BE2C (cell line): ENCODE data around the gene OTUB2.

Experiments used
- DNase-seq: peaks from one replicate; pipeline ENCODE4 v3.0.0-alpha.2; 2020
- H3K27me3 ChIP-seq: fragments of 250-450 bp; sonication (Bioruptor Pico); 2 replicates; pipeline ENCODE4 v1.5.1; 2020; ENCODE audit warnings: mild to moderate bottlenecking
- H3K36me3 ChIP-seq: fragments of 250-450 bp; sonication (Bioruptor Pico); 2 replicates; pipeline ENCODE4 v1.5.1; 2020; ENCODE audit warnings: mild to moderate bottlenecking
- H3K4me1 ChIP-seq: fragments of 250-450 bp; sonication (Bioruptor Pico); 2 replicates; pipeline ENCODE4 v1.5.1; 2020
- H3K4me3 ChIP-seq: 2 replicates; pipeline ENCODE4 v1.5.1; 2011; ENCODE audit warnings: low read depth, low read length
- H3K9me3 ChIP-seq: fragments of 250-450 bp; sonication (Bioruptor Pico); 2 replicates; pipeline ENCODE4 v1.5.1; 2020
- CTCF ChIP-seq: IDR thresholded peaks from 2 replicates; pipeline ENCODE4 v1.5.1; 2012; ENCODE audit warnings: mild to moderate bottlenecking, low read depth, low read length

Gene OTUB2

GRCh38 chr14:94021001-94021400 is 5.1 kb upstream of the OTUB2 start:
- no peak for DNase-seq
- no peaks in the 10 kb centered on the region for H3K36me3 ChIP-seq

GRCh38 chr14:94021416-94022157 is 4.6 kb upstream of the OTUB2 start:
- Histone ChIP-seq H3K27me3 (no peaks in the 10 kb centered on the region), H3K4me3 (no peak overlapping the region), H3K36me3 (no peaks in the 10 kb centered on the region), H3K9me3 (no peaks in the 10 kb centered on the region), H3K4me1 (no peaks in the 10 kb centered on the region)
- DNase-seq, result no peak
- TF ChIP-seq CTCF, result no peak

More at GRCh38 chr14:94021001-94021400, 5.1 kb upstream of the OTUB2 start:
- no peaks in the 10 kb centered on the region for H3K27me3 ChIP-seq
- no peak for TF ChIP-seq CTCF
- H3K9me3 ChIP-seq, result no peaks in the 10 kb centered on the region
- H3K4me1 ChIP-seq, result no peaks in the 10 kb centered on the region
- H3K4me3 ChIP-seq, result no peak overlapping the region

- TF ChIP-seq CTCF, result no peak
- H3K27me3 ChIP-seq, result no peaks in the 10 kb centered on the region
- H3K9me3 ChIP-seq, result no peaks in the 10 kb centered on the region
- no peaks in the 10 kb centered on the region for H3K4me1 ChIP-seq
- DNase-seq, result no peak
- H3K36me3 ChIP-seq, result no peaks in the 10 kb centered on the region
- no peak overlapping the region for H3K4me3 ChIP-seq
Measured at GRCh38 chr14:94022532-94023411, 3.4 kb upstream of the OTUB2 start.

DNA sequence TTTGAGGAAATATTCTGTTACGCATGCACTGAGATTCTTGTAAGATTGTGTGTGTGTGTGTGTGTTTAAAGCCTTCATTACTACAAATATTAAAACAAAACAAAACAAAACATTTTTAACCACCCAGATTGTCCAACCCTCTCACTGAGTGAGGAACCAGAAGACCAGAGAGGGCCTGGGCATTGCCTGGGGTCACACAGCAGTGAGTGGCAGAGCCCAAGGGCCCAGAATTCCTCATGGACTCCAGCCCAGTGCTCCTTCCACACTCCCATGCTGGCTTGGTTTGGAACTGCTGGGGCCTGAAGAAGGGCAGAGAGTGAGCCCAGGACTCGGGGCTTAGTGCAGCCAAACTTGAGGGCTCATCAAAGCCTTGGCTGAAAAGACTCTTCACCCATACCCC is 1.6 kb upstream of the OTUB2 start:
- no peaks in the 10 kb centered on the region for H3K27me3 ChIP-seq
- no peak for TF ChIP-seq CTCF
- no peaks in the 10 kb centered on the region for H3K4me1 ChIP-seq
- H3K36me3 ChIP-seq, result no peaks in the 10 kb centered on the region
- no peak for DNase-seq
- no peak overlapping the region for H3K4me3 ChIP-seq
- no peaks in the 10 kb centered on the region for H3K9me3 ChIP-seq

GRCh38 chr14:94025720-94026119 is 420 bp upstream of the OTUB2 start:
- peak overlapping the region; percentile 55 for H3K4me3 ChIP-seq
- no peaks in the 10 kb centered on the region for H3K27me3 ChIP-seq
- no peak for TF ChIP-seq CTCF
- H3K9me3 ChIP-seq, result no peaks in the 10 kb centered on the region
- no peaks in the 10 kb centered on the region for H3K36me3 ChIP-seq
- no peaks in the 10 kb centered on the region for H3K4me1 ChIP-seq
- no peak for DNase-seq

DNA sequence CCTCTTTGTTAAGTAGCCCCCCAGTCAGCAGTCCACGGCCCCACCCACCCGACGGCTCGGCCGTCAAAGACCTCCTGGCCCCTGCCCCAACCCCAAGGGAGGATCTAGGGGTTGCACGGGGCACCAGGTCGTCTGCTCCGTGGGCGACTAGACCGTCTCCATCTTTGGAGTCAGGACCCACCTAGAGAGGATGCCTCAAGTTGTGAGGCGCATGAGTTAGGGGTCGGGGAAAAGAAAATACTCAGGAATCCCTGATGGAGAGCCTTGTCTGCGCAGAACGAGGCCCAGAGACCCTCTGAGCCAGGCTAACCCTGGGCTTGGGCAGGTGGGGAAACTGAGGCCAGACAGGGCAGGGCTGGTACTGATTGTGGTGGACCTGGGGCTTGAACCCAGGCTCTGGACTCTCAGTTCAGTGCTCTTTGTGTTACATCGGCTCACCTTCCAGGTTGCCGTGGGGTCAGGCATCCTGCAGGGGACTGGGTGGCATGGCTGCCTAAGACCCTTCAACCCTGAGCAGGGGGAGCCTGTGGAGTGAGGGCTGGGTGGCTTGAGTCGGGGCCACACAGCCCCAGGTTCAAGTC is 839 bp downstream of the OTUB2 start:
- no peak for DNase-seq
- H3K9me3 ChIP-seq, result no peaks in the 10 kb centered on the region
- H3K4me1 ChIP-seq, result no peaks in the 10 kb centered on the region
- H3K36me3 ChIP-seq, result no peaks in the 10 kb centered on the region
- H3K4me3 ChIP-seq, result peak overlapping the region; percentile 55
- TF ChIP-seq CTCF, result no peak
- H3K27me3 ChIP-seq, result no peaks in the 10 kb centered on the region
